GM21526 (cell line): ENCODE measurements around the gene DUSP22.
A peak's percentile ranks its signal among the peaks of the same experiment; 100 is the strongest.

Experiments used
- ATAC-seq: cut with Tn5 transposase; IDR thresholded peaks from one replicate; pipeline ENCODE4 v1.9.1; 2021; ENCODE audit warnings: moderate library complexity; ENCODE audit not compliant: unreplicated experiment, low FRiP score

The DUSP22 gene

GRCh38 chr6:336159-337114, 44.1 kb downstream of the DUSP22 start:
- ATAC-seq, result peak; percentile 43

- ATAC-seq, result no peak
Measured at GRCh38 chr6:337805-338368, 45.6 kb downstream of the DUSP22 start.

- ATAC-seq, result no peak
Measured at GRCh38 chr6:338815-339262, 46.6 kb downstream of the DUSP22 start.

GRCh38 chr6:339480-339879, 47.2 kb downstream of the DUSP22 start:
- ATAC-seq, result no peak

GRCh38 chr6:340186-340955, 48.1 kb downstream of the DUSP22 start:
- ATAC-seq, result no peak

GRCh38 chr6:340991-341827, 48.9 kb downstream of the DUSP22 start:
- ATAC-seq, result no peak

GRCh38 chr6:341914-342831, 49.9 kb downstream of the DUSP22 start:
- ATAC-seq, result peak; percentile 53

- no peak for ATAC-seq
Measured at GRCh38 chr6:342832-343179, 50.5 kb downstream of the DUSP22 start.

GRCh38 chr6:343226-343935, 51.1 kb downstream of the DUSP22 start:
- no peak for ATAC-seq

GRCh38 chr6:343960-344815, 51.9 kb downstream of the DUSP22 start:
- no peak for ATAC-seq

GRCh38 chr6:344816-345340, 52.6 kb downstream of the DUSP22 start:
- ATAC-seq, result no peak

- ATAC-seq, result no peak
Measured at GRCh38 chr6:345747-346385, 53.6 kb downstream of the DUSP22 start.

- no peak for ATAC-seq
Measured at GRCh38 chr6:346386-347030, 54.2 kb downstream of the DUSP22 start.

GRCh38 chr6:347232-347631, 54.9 kb downstream of the DUSP22 start:
- ATAC-seq, result peak; percentile 87

GRCh38 chr6:347951-348859, 55.9 kb downstream of the DUSP22 start:
- ATAC-seq, result no peak
